CMK (cell line): ENCODE data around the gene EDARADD.
"Not testable (repeated sequence)": the region's sequence is repeated elsewhere in the genome, so short reads cannot be mapped to it uniquely, and the experiment has no call there.

Experiments
- DNase-seq: peaks from one replicate; pipeline ENCODE4 v3.0.0-alpha.2; 2010; ENCODE audit warnings: low read depth

The EDARADD gene

GRCh38 chr1:236489710-236490377 is 95.8 kb downstream of the EDARADD start:
- no peak for DNase-seq

- DNase-seq, result peak; percentile 27
Measured at GRCh38 chr1:236491469-236492136, 97.5 kb downstream of the EDARADD start.

GRCh38 chr1:236492378-236492777 is 98.3 kb downstream of the EDARADD start:
- DNase-seq, result no peak

- no peak for DNase-seq
Measured at GRCh38 chr1:236494082-236494481, 100.0 kb downstream of the EDARADD start.

- DNase-seq, result no peak
Measured at GRCh38 chr1:236494586-236495466, 100.7 kb downstream of the EDARADD start.

- DNase-seq, result no peak
Measured at GRCh38 chr1:236495467-236496112, 101.5 kb downstream of the EDARADD start.

GRCh38 chr1:236497908-236498307 is 103.8 kb downstream of the EDARADD start:
- DNase-seq, result no peak

- DNase-seq, result no peak
Measured at GRCh38 chr1:236501093-236501492, 107.0 kb downstream of the EDARADD start.

GRCh38 chr1:236502579-236502971 is 108.5 kb downstream of the EDARADD start:
- DNase-seq, result no peak

GRCh38 chr1:236502972-236503639 is 109.0 kb downstream of the EDARADD start:
- DNase-seq, result peak; percentile 68

GRCh38 chr1:236504338-236504737 is 110.3 kb downstream of the EDARADD start:
- not testable (repeated sequence) for DNase-seq

GRCh38 chr1:236507022-236507700 is 113.1 kb downstream of the EDARADD start:
- DNase-seq, result no peak

- no peak for DNase-seq
Measured at GRCh38 chr1:236508593-236509027, 114.5 kb downstream of the EDARADD start.

GRCh38 chr1:236509203-236509602 is 115.1 kb downstream of the EDARADD start:
- DNase-seq, result no peak

GRCh38 chr1:236509647-236510401 is 115.7 kb downstream of the EDARADD start:
- DNase-seq, result peak; percentile 86

GRCh38 chr1:236511735-236512418 is 117.8 kb downstream of the EDARADD start:
- no peak for DNase-seq

GRCh38 chr1:236514703-236515442 is 120.8 kb downstream of the EDARADD start:
- no peak for DNase-seq

GRCh38 chr1:236515443-236515958 is 121.4 kb downstream of the EDARADD start:
- no peak for DNase-seq
